HFF-Myc (cell line): ENCODE data around the gene PIGR.

Experiments
- DNase-seq: peaks from one replicate; pipeline ENCODE4 v3.0.0-alpha.2; 2011; ENCODE audit warnings: low read depth; ENCODE audit errors: extremely low read depth
- H3K4me3 ChIP-seq: replicated peaks from 2 replicates; pipeline ENCODE4 v1.5.1; 2011; ENCODE audit warnings: low read depth, mild to moderate bottlenecking, control low read depth, low read length
- TF ChIP-seq, protein P1 (sequence below): IDR thresholded peaks from 2 replicates; pipeline ENCODE4 v1.5.1; 2012; ENCODE audit warnings: mild to moderate bottlenecking, low read depth, low read length, control low read depth; ENCODE audit errors: missing control alignments

Gene PIGR

DNA sequence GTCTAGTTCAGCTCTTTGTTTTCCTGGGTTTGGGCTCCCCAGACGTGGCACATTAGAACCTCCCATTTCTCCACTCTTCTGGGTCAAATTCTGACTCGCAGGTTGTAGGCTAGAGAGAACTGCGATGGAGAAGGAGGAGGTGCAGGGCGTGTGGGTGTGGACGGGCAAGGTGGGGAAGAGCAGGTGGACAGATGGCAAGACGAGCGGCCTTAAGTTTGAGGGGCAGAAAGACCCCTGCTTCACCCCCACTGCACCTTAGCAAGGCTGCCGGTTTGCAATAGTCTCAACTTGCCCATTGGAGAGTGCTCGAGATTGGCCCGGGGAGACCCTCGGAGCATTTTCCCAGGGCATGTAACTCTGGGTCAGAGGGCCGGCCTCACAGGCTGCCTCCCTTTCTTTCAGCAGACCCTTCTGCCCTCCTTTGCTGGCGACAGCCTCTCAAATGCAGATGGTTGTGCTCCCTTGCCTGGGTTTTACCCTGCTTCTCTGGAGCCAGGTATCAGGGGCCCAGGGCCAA lies 47.3 kb downstream of the PIGR start:
- TF ChIP-seq, protein P1, sequence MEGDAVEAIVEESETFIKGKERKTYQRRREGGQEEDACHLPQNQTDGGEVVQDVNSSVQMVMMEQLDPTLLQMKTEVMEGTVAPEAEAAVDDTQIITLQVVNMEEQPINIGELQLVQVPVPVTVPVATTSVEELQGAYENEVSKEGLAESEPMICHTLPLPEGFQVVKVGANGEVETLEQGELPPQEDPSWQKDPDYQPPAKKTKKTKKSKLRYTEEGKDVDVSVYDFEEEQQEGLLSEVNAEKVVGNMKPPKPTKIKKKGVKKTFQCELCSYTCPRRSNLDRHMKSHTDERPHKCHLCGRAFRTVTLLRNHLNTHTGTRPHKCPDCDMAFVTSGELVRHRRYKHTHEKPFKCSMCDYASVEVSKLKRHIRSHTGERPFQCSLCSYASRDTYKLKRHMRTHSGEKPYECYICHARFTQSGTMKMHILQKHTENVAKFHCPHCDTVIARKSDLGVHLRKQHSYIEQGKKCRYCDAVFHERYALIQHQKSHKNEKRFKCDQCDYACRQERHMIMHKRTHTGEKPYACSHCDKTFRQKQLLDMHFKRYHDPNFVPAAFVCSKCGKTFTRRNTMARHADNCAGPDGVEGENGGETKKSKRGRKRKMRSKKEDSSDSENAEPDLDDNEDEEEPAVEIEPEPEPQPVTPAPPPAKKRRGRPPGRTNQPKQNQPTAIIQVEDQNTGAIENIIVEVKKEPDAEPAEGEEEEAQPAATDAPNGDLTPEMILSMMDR = no peak
- no peak overlapping the region for H3K4me3 ChIP-seq
- no peak for DNase-seq

DNA sequence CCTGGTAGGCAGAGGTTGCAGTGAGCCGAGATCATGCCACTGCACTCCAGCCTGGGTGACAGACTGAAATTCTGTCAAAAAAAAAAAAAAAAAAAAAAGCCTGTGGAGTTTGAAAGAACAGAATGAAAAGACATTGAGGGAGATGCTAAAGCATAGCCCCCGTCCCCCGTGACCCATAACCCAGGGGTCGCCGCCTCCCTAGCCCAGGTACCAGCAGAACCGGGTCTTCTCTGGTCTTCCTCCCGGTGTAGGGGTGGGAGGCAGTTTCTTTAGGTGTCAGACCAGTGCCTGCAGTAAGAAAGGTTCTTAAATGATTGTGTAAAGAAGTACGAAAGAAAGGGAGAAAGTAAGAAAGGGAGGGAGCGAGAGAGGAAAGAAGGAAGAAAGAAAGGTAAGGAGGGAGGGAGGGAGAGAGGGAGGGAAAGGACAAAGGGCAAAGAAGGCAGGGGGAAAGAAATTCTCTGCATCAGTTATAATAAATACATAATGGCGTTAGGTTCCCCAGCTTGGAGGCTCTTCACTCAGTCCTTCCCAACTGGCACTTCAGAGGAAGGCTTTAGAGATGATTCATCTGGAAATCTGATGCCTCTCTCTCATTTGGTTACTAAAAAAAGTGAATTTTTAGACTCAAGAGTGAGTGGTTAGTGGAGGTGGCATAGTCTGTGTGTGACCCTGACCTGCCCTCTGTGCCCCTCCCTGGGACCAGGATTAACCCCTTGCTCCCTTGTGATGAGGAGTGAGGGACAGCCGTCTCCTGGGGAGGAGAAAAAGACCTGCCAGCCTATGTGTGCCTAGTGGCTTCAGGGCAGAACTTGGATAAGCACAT lies 48.0 kb downstream of the PIGR start:
- no peak overlapping the region for H3K4me3 ChIP-seq
- no peak for DNase-seq
- TF ChIP-seq, protein P1 = no peak

DNA sequence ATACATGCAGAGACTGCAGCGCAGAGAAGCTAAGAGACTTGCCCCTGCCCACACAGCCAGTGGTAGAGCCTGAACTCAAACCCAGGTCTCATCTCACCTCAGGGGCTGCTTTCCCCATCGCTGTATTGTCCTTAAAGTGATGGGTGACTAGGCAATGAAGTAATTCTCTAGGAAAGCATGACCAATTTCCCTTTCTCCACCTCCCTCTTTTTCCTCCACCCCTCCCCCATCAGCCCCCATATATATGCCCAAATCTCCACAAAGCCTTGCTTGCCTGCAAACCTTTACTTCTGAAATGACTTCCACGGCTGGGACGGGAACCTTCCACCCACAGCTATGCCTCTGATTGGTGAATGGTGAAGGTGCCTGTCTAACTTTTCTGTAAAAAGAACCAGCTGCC lies 49.1 kb downstream of the PIGR start, which contains the start of gene IL24:
Gene IL24, plus strand, starts transcription at position 269 of the 400 bp plus-strand sequence. CDS start 390 bp downstream, outside the sequence.
- DNase-seq = no peak
- no peak within 1 kb of the TSS for H3K4me3 ChIP-seq
- TF ChIP-seq, protein P1 = no peak

DNA sequence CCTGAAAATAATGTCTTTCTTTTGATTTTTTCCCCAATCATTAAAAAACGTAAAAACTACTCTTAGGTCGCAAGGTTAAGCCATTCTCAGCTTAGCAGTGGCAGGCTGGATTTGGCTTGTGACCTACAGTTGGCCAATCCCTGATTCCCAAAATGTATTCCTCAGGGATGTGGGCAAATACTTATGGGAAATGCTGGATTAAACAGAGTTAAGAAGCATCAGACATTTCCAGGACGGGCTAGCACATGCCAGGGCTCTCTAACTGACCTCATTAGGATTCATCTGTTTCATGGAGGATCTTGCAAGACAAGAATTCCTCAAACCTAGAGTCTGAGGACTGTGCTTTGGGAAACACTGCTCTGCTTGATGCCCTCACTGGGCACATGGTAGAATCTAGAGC lies 50.0 kb downstream of the PIGR start:
- DNase-seq = no peak
- TF ChIP-seq, protein P1 = no peak
- no peak overlapping the region for H3K4me3 ChIP-seq

DNA sequence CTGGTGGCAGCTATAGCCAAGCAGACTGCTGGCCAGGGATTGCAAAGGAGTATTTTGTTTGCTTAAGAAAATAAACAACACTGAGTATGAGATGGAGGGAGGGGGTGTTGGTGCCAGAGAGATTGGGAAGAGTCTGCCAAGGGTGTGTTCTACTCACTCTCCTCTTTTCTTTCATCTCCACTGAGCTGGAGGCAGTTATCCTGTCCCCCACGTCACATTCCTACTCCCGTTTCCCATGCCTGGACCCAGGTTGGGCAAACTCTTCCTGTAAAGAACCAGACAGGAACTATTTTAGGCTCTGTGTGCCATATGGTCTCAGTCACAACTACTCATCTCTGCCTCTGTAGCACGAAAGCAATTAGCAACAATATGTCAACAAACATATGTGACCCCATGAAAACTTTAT lies 50.4 kb downstream of the PIGR start:
- TF ChIP-seq, protein P1 = no peak
- peak; percentile 93 for DNase-seq
- no peak overlapping the region for H3K4me3 ChIP-seq

DNA sequence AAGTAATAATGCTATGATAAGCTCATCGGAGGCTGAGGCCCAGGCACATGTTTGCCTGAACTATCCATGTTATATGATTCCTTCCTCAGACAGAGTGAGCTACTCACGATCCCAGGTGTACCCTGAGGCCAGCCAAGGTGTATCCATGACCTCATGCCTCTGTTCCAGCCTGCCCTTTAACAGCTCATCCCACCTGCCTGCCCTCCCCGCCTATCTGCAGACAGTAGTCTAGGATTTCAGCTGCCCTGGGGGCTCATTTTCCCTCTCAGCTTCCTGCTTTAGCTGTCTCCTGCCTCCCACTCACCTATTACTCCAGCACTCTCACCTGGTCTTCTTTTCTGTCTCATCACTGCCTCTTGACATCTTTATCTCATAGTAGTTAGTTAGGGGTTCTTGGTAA lies 50.9 kb downstream of the PIGR start:
- H3K4me3 ChIP-seq = no peak overlapping the region
- no peak for DNase-seq
- TF ChIP-seq, protein P1 = no peak

DNA sequence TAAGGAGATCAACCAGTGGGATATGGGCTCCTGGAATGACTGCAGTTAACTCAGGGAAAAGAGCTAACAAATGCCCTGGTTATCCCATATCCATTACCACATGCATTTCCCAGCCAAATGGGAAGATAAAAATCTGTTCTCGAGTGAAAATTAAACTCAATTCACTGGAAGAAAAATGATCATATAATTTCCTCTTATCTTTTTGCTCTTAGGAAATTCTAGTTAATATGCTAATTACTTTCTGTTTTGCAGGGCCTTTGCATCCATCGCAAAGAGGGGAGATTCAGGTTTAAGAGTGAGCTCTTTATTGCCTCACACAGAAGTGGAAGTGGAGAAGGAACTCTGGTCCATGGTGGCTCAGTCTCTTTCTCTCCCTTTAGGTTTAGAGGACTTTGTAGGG lies 52.9 kb downstream of the PIGR start:
- no peak for DNase-seq
- TF ChIP-seq, protein P1 = no peak
- no peak overlapping the region for H3K4me3 ChIP-seq
